Measurements from ENCODE around the gene NSRP1. TPM values are rescaled to one million over a fixed set of nuclear protein-coding genes. Genes with fewer than 3 reads are reported as not detected.
A peak's percentile ranks its signal among the peaks of the same experiment; 100 is the strongest.

NSRP1 gene
- total and polyA plus RNA-seq, 2 of the 13 experiments (the other 11 are each of a cell fraction or from before 2014, with no cell fraction given): 7.0 to 14.3 TPM

- H3K4me2 ChIP-seq (ENCODE audit: low read depth, low read length): peak overlapping the region; percentile 58
- ATAC-seq (peak; percentile 83), DNase-seq (ENCODE audit: low spot score) (peak; percentile 49), FAIRE-seq (peak; percentile 68)
- H3K9ac ChIP-seq (ENCODE audit: insufficient read depth, low read depth, low read length): no peak overlapping the region
- CTCF ChIA-PET (ENCODE audit: low intra/inter-chr PET ratio, low total read pairs): interaction anchor here (0.6 to 3.5 kb wide), 3 partner anchors 67 to 277 kb away, joined by 5 to 20 read pairs (median 5); no protein-coding TSS in a partner anchor
- WGBS (ENCODE audit: low lambda C conversion rate): 12% methylated on average over 12 of the region's 12 CpGs
- intact Hi-C loops (cut with micrococcal nuclease; ENCODE audit: unreplicated experiment): loop anchor here (1.0 to 10.0 kb wide), 3 partner anchors 67 to 289 kb away; partner anchors contain the start of gene SSH2
- H3K4me3 ChIP-seq (replicated peaks in 1 of 3; ENCODE audit: insufficient read depth in 1 of 3, low read depth in 2 of 3, low read length in 3 of 3): no peak overlapping the region
- H3K27ac ChIP-seq (ENCODE audit: extremely low read length, insufficient read depth, low read length): no peak overlapping the region
- in situ Hi-C loops (cut with HindIII; ENCODE audit: extremely low pct_ligation_motif_present, low pct_unique_long_range_greater_than_20kb): no loop called here
- H3K79me2 ChIP-seq (ENCODE audit: insufficient read depth, low read length): no peaks in the 10 kb centered on the region
- H3K9me3 ChIP-seq (ENCODE audit: low read length): no peaks in the 10 kb centered on the region
- H3K4me1 ChIP-seq (ENCODE audit: insufficient read depth, low read length): peaks cover 10% of the 10 kb centered on the region
- H4K20me1 ChIP-seq (ENCODE audit: insufficient read depth, low read length): no peaks in the 10 kb centered on the region
- no TSS peak for BruUV-seq (replicated peaks)
- POLR2A ChIA-PET: no interaction called here
- H3K36me3 ChIP-seq (replicated peaks in 1 of 2; ENCODE audit: control insufficient read depth in 1 of 2, insufficient read depth in 2 of 2, low read length in 2 of 2): no peaks in the 10 kb centered on the region
- no peak overlapping the region for H2AFZ ChIP-seq (ENCODE audit: low read length)
- H3K27me3 ChIP-seq (ENCODE audit: control insufficient read depth in 1 of 2, insufficient read depth in 2 of 2, low read length in 2 of 2): peaks cover 0 to 23% of the 10 kb centered on the region in 2 experiments; a peak in 2 of 5 replicates
- TF ChIP-seq RAD21 (CRISPR knock-in tag; IDR thresholded peaks at IDR 0.05) (peak; percentile 76), ZNF777 (CRISPR knock-in tag; IDR thresholded peaks at IDR 0.05) (no peak), GATA4 (IDR thresholded peaks at IDR 0.05; ENCODE audit: borderline replicate concordance, low read depth) (0 out of 2 replicates have a peak, but pooled peaks have one; percentile 9), STAG1 (CRISPR knock-in tag; IDR thresholded peaks at IDR 0.05) (peak; percentile 79), TCF12 (IDR thresholded peaks at IDR 0.05) (no peak), TCF12 (CRISPR knock-in tag; IDR thresholded peaks at IDR 0.05) (no peak), ZNF460 (CRISPR knock-in tag; IDR thresholded peaks at IDR 0.05; ENCODE audit: borderline replicate concordance) (no peak), MEIS2 (CRISPR knock-in tag; IDR thresholded peaks at IDR 0.05) (no peak), ZKSCAN1 (IDR thresholded peaks at IDR 0.05; ENCODE audit: low read length) (no peak), ESRRA (CRISPR knock-in tag; IDR thresholded peaks at IDR 0.05; ENCODE audit: low read depth) (no peak), HHEX (CRISPR knock-in tag; IDR thresholded peaks at IDR 0.05) (no peak), ZNF326 (CRISPR knock-in tag; IDR thresholded peaks at IDR 0.05; ENCODE audit: borderline replicate concordance) (no peak), ZNF234 (CRISPR knock-in tag; conservative IDR thresholded peaks at IDR 0.05) (no peak), XRCC5 (optimal IDR thresholded peaks at IDR 0.05; ENCODE audit: low read length) (peak; percentile 35), ZNF549 (CRISPR knock-in tag; IDR thresholded peaks at IDR 0.05) (no peak), ZNF660 (CRISPR knock-in tag; IDR thresholded peaks at IDR 0.05; ENCODE audit: borderline replicate concordance, low read depth) (no peak), ZNF547 (CRISPR knock-in tag; IDR thresholded peaks at IDR 0.05) (no peak), AHR (CRISPR knock-in tag; IDR thresholded peaks at IDR 0.05) (no peak), ZSCAN9 (CRISPR knock-in tag; IDR thresholded peaks at IDR 0.05; ENCODE audit: borderline replicate concordance) (0 out of 2 replicates have a peak, but pooled peaks have one; percentile 24)
- TF ChIP-seq, protein P1, sequence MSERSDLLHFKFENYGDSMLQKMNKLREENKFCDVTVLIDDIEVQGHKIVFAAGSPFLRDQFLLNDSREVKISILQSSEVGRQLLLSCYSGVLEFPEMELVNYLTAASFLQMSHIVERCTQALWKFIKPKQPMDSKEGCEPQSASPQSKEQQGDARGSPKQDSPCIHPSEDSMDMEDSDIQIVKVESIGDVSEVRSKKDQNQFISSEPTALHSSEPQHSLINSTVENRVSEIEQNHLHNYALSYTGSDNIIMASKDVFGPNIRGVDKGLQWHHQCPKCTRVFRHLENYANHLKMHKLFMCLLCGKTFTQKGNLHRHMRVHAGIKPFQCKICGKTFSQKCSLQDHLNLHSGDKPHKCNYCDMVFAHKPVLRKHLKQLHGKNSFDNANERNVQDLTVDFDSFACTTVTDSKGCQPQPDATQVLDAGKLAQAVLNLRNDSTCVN (CRISPR knock-in tag; IDR thresholded peaks at IDR 0.05; ENCODE audit: borderline replicate concordance): peak; percentile 89
- TF ChIP-seq, protein P2, sequence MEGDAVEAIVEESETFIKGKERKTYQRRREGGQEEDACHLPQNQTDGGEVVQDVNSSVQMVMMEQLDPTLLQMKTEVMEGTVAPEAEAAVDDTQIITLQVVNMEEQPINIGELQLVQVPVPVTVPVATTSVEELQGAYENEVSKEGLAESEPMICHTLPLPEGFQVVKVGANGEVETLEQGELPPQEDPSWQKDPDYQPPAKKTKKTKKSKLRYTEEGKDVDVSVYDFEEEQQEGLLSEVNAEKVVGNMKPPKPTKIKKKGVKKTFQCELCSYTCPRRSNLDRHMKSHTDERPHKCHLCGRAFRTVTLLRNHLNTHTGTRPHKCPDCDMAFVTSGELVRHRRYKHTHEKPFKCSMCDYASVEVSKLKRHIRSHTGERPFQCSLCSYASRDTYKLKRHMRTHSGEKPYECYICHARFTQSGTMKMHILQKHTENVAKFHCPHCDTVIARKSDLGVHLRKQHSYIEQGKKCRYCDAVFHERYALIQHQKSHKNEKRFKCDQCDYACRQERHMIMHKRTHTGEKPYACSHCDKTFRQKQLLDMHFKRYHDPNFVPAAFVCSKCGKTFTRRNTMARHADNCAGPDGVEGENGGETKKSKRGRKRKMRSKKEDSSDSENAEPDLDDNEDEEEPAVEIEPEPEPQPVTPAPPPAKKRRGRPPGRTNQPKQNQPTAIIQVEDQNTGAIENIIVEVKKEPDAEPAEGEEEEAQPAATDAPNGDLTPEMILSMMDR (CRISPR knock-in tag; IDR thresholded peaks at IDR 0.05): peak; percentile 83
- TF ChIP-seq, protein P3, sequence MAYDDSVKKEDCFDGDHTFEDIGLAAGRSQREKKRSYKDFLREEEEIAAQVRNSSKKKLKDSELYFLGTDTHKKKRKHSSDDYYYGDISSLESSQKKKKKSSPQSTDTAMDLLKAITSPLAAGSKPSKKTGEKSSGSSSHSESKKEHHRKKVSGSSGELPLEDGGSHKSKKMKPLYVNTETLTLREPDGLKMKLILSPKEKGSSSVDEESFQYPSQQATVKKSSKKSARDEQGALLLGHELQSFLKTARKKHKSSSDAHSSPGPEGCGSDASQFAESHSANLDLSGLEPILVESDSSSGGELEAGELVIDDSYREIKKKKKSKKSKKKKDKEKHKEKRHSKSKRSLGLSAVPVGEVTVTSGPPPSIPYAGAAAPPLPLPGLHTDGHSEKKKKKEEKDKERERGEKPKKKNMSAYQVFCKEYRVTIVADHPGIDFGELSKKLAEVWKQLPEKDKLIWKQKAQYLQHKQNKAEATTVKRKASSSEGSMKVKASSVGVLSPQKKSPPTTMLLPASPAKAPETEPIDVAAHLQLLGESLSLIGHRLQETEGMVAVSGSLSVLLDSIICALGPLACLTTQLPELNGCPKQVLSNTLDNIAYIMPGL (CRISPR knock-in tag; IDR thresholded peaks at IDR 0.05; ENCODE audit: borderline replicate concordance in 1 of 2, low read depth in 1 of 2): peak in 1 of 2 experiments; percentile 29; a peak in 1 of 4 replicates
Measured at GRCh38 chr17:30093463-30094147, 23.0 kb upstream of the NSRP1 start.

Measured in HepG2 (cell line).